Measurements from ENCODE around the gene MYL12A.
"Not testable (repeated sequence)": the region's sequence is repeated elsewhere in the genome, so short reads cannot be mapped to it uniquely, and the experiment has no call there.

MYL12A gene

DNA sequence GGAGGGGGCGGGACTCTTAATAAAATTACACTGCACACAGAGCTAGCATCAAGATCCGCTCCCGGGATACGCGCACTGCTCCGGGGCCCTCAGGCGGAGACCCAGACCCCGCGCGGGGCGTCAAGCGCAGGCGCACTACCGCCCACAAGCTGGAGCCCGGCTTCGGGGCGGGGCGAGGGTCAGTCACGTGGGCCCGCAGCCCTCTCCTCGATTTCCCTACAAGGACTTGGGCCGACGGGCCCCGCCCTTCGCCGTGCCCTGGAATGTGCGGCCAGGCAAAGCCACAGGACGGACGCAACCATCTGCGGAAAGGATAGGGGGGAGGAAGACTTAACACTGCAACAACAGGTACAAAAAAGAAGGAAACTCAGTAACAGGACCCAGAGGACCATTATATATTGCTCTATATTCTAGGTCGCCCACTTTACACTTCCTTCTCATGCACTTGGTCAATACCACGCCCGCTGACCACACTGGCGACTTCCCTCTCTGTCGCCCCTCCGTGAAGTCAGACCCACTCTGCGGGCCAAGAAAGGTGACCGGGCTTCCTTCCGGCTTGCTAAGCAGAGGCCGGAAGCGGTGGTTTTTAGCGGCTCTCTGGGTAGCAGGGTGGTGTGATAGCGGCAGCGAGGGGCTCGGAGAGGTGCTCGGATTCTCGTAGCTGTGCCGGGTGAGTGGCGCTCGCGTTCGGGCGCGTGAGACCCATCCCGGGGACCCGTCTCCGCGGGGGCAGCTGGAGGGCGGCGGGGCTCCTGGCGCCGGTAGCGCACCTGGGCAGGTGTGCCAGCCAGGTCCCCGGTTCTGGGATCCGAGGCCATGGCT is at the start of gene MYL12A:
Gene MYL12A (plus strand): TSS at position 562 of the 822 bp plus-strand sequence. CDS start 5,447 bp downstream, outside the sequence.
- TF ChIP-seq CTCF (IDR thresholded peaks at IDR 0.05; ENCODE audit: low read length, missing control alignments) = no peak

DNA sequence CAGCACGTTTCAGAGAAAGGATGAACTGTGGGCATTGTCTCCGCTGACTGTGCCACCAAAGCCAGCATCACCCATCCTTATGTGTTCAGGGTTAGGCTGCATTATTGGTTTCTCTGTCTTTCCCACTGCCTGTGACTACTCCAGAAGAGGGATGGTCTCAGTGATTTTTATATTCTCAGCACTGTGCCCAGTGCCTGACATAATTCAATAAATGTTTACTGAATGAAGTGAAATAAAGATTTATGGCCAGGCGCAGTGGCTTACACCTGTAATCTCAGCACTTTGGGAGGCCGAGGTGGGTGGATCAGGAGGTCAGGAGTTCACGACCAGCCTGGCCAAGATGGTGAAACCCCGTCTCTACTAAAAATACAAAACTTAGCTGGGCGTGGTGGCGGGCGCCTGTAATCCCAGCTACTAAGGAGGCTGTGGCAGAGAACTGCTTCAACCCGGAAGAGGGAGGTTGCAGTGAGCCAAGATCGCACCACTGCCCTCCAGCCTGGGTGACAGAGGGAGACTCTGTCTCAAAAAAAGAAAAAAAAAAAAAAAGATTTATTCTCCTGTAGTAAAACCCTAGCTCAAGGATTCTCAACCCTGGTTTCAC is 49.2 kb upstream of the MYL12A start:
- H3K4me3 ChIP-seq (replicated peaks; ENCODE audit: low read depth, low read length); DNase-seq (ENCODE audit: low read depth): not testable (repeated sequence)

More for the DNA sequence above, at the start of gene MYL12A:
- H3K4me3 ChIP-seq (replicated peaks; ENCODE audit: low read depth, low read length) = peak within 1 kb of the TSS; percentile 91
- DNase-seq (ENCODE audit: low read depth) = peak; percentile 99

- H3K4me3 ChIP-seq (replicated peaks; ENCODE audit: low read depth, low read length) = no peak overlapping the region
- DNase-seq (ENCODE audit: low read depth) = no peak
- no peak for TF ChIP-seq CTCF (IDR thresholded peaks at IDR 0.05; ENCODE audit: low read length, missing control alignments)
These were observed 47.5 kb upstream of the MYL12A start for GRCh38 chr18:3199942-3200645.

- DNase-seq (ENCODE audit: low read depth) = no peak
- no peak for TF ChIP-seq CTCF (IDR thresholded peaks at IDR 0.05; ENCODE audit: low read length, missing control alignments)
- H3K4me3 ChIP-seq (replicated peaks; ENCODE audit: low read depth, low read length) = no peak overlapping the region
These were observed 42.4 kb upstream of the MYL12A start for GRCh38 chr18:3205239-3205638.

DNA sequence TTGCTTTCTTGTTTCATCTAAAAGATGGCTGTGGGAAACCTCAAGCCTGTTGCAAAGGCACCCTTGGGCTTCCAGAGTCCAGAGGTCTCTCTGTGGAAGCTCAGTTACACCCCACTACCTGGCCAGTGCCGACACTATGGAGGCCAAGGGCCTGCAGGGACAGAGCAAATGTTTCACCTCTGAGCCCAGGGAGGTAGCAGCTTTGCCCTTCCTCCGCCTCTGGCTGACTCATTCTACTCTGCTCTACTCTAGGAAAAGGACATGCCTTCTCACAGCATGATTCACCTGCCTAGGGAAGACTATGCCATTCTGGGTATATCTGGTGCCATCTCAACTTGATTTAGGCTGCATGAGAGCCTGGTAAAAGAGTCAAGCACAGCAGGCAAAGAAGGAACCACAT is 40.0 kb upstream of the MYL12A start:
- H3K4me3 ChIP-seq (replicated peaks; ENCODE audit: low read depth, low read length) = no peak overlapping the region
- TF ChIP-seq CTCF (IDR thresholded peaks at IDR 0.05; ENCODE audit: low read length, missing control alignments) = no peak
- DNase-seq (ENCODE audit: low read depth) = no peak

GRCh38 chr18:3209859-3210569 is 37.6 kb upstream of the MYL12A start:
- no peak overlapping the region for H3K4me3 ChIP-seq (replicated peaks; ENCODE audit: low read depth, low read length)
- no peak for DNase-seq (ENCODE audit: low read depth)
- TF ChIP-seq CTCF (IDR thresholded peaks at IDR 0.05; ENCODE audit: low read length, missing control alignments) = no peak
